C4-2B (cell line): Measurements from ENCODE around the gene RPS15A.

ENCODE experiments used
- H3K27ac ChIP-seq: fragments of 450-650 bp; 2 replicates; pipeline ENCODE4 v1.5.1; 2017
- ZFX ChIP-seq: fragments of 450-650 bp; IDR thresholded peaks from 2 replicates; pipeline ENCODE4 v1.6.1; 2017
- TF ChIP-seq, protein P1 (sequence below): fragments of 450-650 bp; conservative IDR thresholded peaks from 2 replicates; pipeline ENCODE4 v1.5.1; 2017; ENCODE audit warnings: mild to moderate bottlenecking

Gene RPS15A

DNA sequence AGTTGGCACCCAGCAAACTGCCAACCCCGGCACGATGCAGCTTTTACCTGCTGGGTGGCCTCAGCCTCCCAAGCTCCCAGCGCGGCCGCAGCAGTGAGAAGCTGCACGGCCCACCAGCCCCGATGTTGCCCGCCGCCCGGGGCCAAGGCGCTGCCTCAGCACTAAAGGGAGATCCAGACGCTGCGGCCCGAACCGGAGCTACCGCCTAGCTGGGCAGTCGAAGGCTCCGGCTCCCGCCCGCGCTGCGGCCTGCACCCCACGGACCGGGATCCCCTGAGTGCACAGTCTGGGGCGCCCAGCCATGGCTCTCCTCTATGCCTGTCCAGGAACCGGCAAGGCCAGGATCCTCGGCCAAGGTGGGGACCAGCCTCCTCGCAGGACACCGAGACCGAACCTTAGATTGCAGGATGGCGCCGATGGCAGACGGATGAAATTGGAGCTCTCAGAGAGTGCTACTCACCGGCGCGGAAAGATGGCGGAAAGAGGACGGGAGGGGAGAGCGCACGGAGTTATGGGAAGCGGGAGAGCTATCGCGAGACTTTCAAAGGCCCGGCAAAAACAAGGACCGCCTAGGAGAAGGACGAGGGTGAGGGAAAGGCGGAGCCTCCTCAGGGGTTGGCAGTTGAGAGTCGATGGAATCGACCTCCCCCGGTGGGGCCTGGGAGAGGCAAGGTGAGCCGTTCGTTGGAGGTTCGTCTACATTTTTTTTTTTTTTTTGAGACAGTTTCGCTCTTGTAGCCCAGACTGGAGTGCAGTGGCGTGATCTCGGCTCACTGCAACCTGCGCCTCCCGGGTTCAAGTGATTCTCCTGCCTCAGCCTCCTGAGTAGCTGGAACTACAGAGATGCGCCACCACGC is at the start of gene RPS15A:
RPS15A (minus strand) TSS at position 485 of the 857 bp plus-strand sequence. CDS start 1,221 bp downstream, outside the sequence.
- peak; percentile 83 for TF ChIP-seq ZFX
- TF ChIP-seq, protein P1, sequence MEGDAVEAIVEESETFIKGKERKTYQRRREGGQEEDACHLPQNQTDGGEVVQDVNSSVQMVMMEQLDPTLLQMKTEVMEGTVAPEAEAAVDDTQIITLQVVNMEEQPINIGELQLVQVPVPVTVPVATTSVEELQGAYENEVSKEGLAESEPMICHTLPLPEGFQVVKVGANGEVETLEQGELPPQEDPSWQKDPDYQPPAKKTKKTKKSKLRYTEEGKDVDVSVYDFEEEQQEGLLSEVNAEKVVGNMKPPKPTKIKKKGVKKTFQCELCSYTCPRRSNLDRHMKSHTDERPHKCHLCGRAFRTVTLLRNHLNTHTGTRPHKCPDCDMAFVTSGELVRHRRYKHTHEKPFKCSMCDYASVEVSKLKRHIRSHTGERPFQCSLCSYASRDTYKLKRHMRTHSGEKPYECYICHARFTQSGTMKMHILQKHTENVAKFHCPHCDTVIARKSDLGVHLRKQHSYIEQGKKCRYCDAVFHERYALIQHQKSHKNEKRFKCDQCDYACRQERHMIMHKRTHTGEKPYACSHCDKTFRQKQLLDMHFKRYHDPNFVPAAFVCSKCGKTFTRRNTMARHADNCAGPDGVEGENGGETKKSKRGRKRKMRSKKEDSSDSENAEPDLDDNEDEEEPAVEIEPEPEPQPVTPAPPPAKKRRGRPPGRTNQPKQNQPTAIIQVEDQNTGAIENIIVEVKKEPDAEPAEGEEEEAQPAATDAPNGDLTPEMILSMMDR: no peak
- H3K27ac ChIP-seq: peak within 1 kb of the TSS; percentile 94

GRCh38 chr16:18839555-18839954 is 49.4 kb upstream of the RPS15A start:
- no peak overlapping the region for H3K27ac ChIP-seq

GRCh38 chr16:18836702-18837101 is 46.6 kb upstream of the RPS15A start:
- TF ChIP-seq, protein P1: no peak
- no peak for TF ChIP-seq ZFX
- H3K27ac ChIP-seq: no peak overlapping the region

More at GRCh38 chr16:18839555-18839954, 49.4 kb upstream of the RPS15A start:
- TF ChIP-seq, protein P1: no peak
- TF ChIP-seq ZFX: no peak

GRCh38 chr16:18834864-18835263 is 44.7 kb upstream of the RPS15A start:
- TF ChIP-seq, protein P1: no peak
- TF ChIP-seq ZFX: no peak
- H3K27ac ChIP-seq: no peak overlapping the region

DNA sequence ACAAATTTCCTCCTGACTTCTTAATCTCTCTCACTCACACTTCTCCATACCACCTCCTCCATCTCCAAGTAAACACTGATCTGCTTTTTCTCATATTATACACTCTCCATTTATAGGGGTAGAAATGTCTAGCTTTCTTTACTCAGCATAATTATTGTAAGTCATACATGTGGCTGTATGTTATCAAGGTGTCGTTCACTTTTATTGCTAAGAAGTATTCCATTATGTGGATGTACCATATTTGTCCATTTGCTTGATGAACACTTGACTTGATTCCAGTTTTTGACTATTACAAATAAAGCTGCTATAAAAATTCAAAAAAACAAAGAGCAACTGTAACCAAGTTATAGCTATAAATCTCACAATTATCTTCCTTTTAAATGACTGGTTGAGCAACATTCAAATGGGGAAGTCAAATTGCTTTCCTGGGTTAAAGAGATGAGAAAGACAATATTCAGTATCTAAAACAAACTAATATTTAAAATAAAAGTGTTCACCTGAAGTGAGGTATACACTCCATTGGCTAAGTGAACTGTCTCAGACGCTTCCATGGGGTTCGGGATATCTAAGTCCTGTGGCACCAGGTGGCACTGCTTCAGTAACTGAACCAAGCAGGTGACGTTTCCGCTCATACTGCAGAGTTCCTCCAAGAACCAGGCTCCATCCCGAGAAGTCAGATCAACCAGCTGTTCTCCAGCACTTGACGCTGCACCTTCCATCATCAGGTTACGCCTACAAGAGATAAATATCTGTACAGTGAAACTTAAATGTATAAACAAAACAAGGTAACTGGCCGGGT is 43.8 kb upstream of the RPS15A start:
- TF ChIP-seq ZFX: no peak
- TF ChIP-seq, protein P1: no peak
- no peak overlapping the region for H3K27ac ChIP-seq

DNA sequence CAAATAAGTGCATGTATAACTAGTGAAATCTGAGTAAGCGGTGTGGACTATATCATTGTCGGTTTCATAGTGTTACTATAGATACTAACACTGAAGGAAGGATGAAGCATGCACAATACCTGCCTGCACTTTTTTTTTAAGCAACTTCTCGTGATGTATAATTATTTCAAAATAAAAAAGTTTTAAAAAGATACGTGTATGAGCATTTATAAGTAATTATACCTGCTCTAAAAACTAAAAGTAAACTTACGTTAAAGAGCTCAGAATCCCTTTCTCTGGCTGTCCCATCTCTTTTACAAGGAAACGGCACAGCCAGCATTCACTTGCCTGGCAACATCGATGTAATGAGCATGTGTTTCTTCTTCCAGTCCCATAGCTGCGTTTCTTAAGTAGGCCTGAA is 42.5 kb upstream of the RPS15A start:
- H3K27ac ChIP-seq: no peak overlapping the region
- TF ChIP-seq, protein P1: no peak
- TF ChIP-seq ZFX: no peak

- no peak for TF ChIP-seq ZFX
- TF ChIP-seq, protein P1: no peak
These were observed 41.9 kb upstream of the RPS15A start for GRCh38 chr16:18832006-18832405.

More at GRCh38 chr16:18832006-18832405, 41.9 kb upstream of the RPS15A start:
- H3K27ac ChIP-seq: no peak overlapping the region
